IMR-90 (cell line): Measurements from ENCODE around the gene FKRP. TPM values are rescaled to one million over a fixed set of nuclear protein-coding genes. Genes with fewer than 3 reads are reported as not detected.

Source experiments
- microRNA-seq, 2 experiments: library from miRNA; stranded (forward) in 1 of 2; unstranded in 1 of 2; fragments of 10-50 nt in 1 of 2; fragments of <30 nt in 1 of 2; gene quantifications in 1 of 2; microRNA quantifications in 1 of 2; one replicate each; pipeline versions ENCODE3 to v1.1.0; 2013 to 2020; ENCODE audit not compliant: insufficient read depth in 1 of 2, insufficient read length in 1 of 2, unreplicated experiment in 1 of 2
- polyA plus RNA-seq, 3 experiments: library from polyadenylated mRNA; depleted of rRNA; stranded (reverse); fragments of >200 nt; gene quantifications; 2 replicates each; pipeline ENCODE4 v1.2.3, GENCODE V29; 2012; ENCODE audit warnings: low replicate concordance in 1 of 3
- small RNA-seq, 5 experiments: library from RNA; depleted of rRNA; stranded (forward); fragments of <200 nt; gene quantifications; one replicate each; pipeline ENCODE3, GENCODE V24; 2012
- total RNA-seq: library from RNA; depleted of rRNA; stranded (reverse); fragments of >200 nt; gene quantifications from 2 replicates; pipeline ENCODE4 v1.2.3, GENCODE V29; 2012; rRNA removed

Gene FKRP
- total and polyA plus RNA-seq, 2 of the 4 experiments (the other 2 are of a cell fraction), result 6.1 to 25.3 TPM

Small RNA genes within 50 kb of the gene (microRNA-seq; reads per million reads assigned to microRNA genes)
- gene MIR320E (ENCODE audit: insufficient read depth in 1 of 2, insufficient read length in 1 of 2, unreplicated experiment in 1 of 2), result 3.7 to 9.3 reads per million in 2 experiments
- not detected for gene RF00019 (ENCODE audit: insufficient read depth, insufficient read length)

Small RNA genes within 50 kb of the gene (small RNA-seq; reads per million reads assigned to genes)
- gene MIR320E, result 0 to 0.68 (median 0) reads per million in 5 experiments
- gene RF00019, result 0 reads per million in 5 experiments

Other genes with a start within 250 kb of the FKRP start
- gene CALM3, start 144.7 kb upstream of the FKRP start, total RNA-seq, result 91.6 and 197 TPM in 2 replicates
- gene CALM3, start 144.7 kb upstream of the FKRP start, polyA plus RNA-seq (2012; rRNA removed), result 467 and 501 TPM in 2 replicates
- 0.54 and 0.56 TPM in 2 replicates for gene PTGIR, start 121.0 kb upstream of the FKRP start, total RNA-seq
- 4.9 and 5.3 TPM in 2 replicates for gene PTGIR, start 121.0 kb upstream of the FKRP start, polyA plus RNA-seq (2012; rRNA removed)
- gene GNG8, start 109.9 kb upstream of the FKRP start, total RNA-seq, result not detected in 2 replicates
- not detected in 2 replicates for gene GNG8, start 109.9 kb upstream of the FKRP start, polyA plus RNA-seq (2012; rRNA removed)
- 1.6 and 1.9 TPM in 2 replicates for gene DACT3, start 84.9 kb upstream of the FKRP start, total RNA-seq
- gene DACT3, start 84.9 kb upstream of the FKRP start, polyA plus RNA-seq (2012; rRNA removed), result 4.9 and 5.7 TPM in 2 replicates
- 9.9 and 10.0 TPM in 2 replicates for gene PRKD2, start 28.9 kb upstream of the FKRP start, total RNA-seq
- gene PRKD2, start 28.9 kb upstream of the FKRP start, polyA plus RNA-seq (2012; rRNA removed), result 18.8 and 19.6 TPM in 2 replicates
- gene STRN4, start 393 bp downstream of the FKRP start, total RNA-seq, result 36.7 and 37.8 TPM in 2 replicates
- gene STRN4, start 393 bp downstream of the FKRP start, polyA plus RNA-seq (2012; rRNA removed), result 112 and 127 TPM in 2 replicates
- 105 and 142 TPM in 2 replicates for gene SLC1A5, start 42.5 kb downstream of the FKRP start, total RNA-seq
- 155 and 171 TPM in 2 replicates for gene SLC1A5, start 42.5 kb downstream of the FKRP start, polyA plus RNA-seq (2012; rRNA removed)
- gene AP2S1, start 104.8 kb downstream of the FKRP start, total RNA-seq, result 134 and 144 TPM in 2 replicates
- 274 and 374 TPM in 2 replicates for gene AP2S1, start 104.8 kb downstream of the FKRP start, polyA plus RNA-seq (2012; rRNA removed)
- gene ARHGAP35, start 114.9 kb downstream of the FKRP start, total RNA-seq, result 28.9 and 29.0 TPM in 2 replicates
- gene ARHGAP35, start 114.9 kb downstream of the FKRP start, polyA plus RNA-seq (2012; rRNA removed), result 16.4 and 18.7 TPM in 2 replicates